GM18511 (cell line): ENCODE measurements around the gene SEC63.
"Not testable (repeated sequence)": the region's sequence is repeated elsewhere in the genome, so short reads cannot be mapped to it uniquely, and the experiment has no call there.

ENCODE experiments used
- ATAC-seq: cut with Tn5 transposase; IDR thresholded peaks from one replicate; pipeline ENCODE4 v1.9.1; 2021; ENCODE audit warnings: mild to moderate bottlenecking, moderate library complexity; ENCODE audit not compliant: unreplicated experiment

Gene SEC63, protein sequence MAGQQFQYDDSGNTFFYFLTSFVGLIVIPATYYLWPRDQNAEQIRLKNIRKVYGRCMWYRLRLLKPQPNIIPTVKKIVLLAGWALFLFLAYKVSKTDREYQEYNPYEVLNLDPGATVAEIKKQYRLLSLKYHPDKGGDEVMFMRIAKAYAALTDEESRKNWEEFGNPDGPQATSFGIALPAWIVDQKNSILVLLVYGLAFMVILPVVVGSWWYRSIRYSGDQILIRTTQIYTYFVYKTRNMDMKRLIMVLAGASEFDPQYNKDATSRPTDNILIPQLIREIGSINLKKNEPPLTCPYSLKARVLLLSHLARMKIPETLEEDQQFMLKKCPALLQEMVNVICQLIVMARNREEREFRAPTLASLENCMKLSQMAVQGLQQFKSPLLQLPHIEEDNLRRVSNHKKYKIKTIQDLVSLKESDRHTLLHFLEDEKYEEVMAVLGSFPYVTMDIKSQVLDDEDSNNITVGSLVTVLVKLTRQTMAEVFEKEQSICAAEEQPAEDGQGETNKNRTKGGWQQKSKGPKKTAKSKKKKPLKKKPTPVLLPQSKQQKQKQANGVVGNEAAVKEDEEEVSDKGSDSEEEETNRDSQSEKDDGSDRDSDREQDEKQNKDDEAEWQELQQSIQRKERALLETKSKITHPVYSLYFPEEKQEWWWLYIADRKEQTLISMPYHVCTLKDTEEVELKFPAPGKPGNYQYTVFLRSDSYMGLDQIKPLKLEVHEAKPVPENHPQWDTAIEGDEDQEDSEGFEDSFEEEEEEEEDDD

GRCh38 chr6:107957909-107958688 lies at the start of gene SEC63:
Gene SEC63, minus strand, starts transcription at chr6:107958208. Its CDS starts 199 bp downstream, at chr6:107958009.
- peak; percentile 93 for ATAC-seq

- no peak for ATAC-seq
Observed at GRCh38 chr6:108005961-108006360, 48.0 kb upstream of the SEC63 start.

GRCh38 chr6:108004861-108005260 lies 46.9 kb upstream of the SEC63 start:
- ATAC-seq, result no peak

DNA sequence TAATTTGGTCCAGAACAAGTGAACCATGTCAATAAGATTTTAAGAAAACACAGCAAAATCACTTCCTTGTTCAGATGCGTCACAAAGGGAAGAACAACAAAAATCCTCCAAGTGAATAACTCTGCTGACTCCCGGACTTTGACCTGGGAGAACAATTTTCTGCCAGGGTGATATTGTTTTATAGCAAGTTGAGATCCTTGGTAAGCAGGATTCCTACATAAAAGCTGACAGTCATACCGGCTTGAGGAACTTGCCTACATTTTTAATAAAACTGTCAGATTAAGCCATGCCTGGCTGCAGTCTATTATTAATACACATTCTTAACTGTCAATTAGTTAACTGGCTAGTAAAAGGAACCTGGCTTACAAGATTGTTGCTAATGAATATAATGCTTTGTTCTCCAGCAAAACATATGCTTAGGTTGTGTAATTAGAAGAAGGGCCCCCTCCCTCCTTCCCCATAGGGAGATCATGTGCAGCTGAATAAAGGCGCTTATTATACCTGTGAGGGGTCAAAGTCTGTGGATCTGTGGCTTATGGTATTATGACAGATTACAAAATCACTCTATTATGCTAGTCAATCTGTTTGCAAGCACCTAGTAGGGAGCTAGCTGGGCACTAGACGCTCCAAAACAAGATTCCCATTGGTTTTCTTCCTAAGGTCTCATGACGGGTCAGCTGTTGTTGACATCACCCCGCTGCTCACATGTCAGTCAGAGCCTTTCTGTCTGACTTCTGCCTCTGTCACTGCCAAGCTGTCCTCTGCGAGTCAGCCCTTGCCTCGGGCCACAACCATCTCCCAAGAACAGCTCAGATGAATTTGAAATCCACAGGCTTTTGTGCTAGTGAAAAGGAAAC lies 44.6 kb upstream of the SEC63 start:
- ATAC-seq, result no peak

GRCh38 chr6:108001696-108002231 lies 43.8 kb upstream of the SEC63 start:
- ATAC-seq, result no peak

- not testable (repeated sequence) for ATAC-seq
Observed at GRCh38 chr6:108000259-108000658, 42.3 kb upstream of the SEC63 start.

DNA sequence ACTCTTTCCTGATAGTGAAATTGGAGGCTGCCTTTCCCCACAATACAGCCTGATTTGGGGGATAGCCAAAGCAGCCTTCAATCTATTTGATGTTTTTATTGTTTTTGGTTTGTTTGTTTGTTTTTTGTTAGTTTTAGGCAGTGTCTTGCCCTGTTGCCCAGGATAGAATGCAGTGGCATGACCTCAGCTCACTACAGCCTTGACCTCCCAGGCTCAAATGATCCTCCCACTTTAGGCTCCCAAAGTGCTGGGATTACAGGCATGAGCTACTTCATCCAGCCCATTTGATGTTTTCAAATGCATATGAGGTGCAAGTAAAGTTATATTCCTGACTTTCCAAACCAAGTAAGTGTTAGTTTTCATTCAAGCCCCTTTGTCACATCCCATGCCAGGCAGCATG lies 41.3 kb upstream of the SEC63 start:
- no peak for ATAC-seq

DNA sequence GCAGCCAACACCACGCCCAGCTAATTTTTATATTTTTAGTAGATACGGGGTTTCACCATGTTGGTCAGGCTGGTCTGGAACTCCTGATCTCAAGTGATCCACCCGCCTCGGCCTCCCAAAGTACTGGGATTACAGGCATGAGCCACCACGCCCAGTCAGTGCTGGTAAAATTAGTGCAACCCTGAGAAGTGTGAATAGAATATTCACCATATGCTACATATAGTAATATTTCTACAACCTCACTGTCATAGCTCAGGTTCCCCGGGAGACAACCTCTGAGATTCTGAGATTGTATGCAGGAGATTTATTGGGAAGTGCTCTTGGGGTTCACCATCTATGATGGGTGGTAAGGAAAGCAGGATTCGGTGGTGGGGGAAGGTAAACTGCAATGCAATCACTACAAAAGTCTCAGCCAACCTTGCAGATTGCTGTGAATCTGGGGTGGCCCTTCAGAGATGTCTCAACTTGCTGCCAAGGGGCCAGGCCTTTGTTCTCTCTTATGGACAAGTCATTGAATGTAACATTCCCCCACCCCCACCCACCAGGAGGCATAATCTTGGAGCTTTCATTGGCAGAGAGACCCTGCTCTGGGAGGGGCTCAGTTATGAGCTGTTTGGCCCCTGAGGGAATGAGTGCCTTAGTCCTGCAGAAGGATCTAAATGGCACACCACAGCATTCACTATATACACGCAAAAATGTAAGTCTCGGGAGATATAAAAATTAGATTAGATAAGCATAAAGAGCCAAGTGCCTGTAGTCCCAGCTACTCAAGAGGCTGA lies 34.0 kb upstream of the SEC63 start:
- ATAC-seq, result no peak

- no peak for ATAC-seq
Observed at GRCh38 chr6:107991061-107991460, 33.1 kb upstream of the SEC63 start.

DNA sequence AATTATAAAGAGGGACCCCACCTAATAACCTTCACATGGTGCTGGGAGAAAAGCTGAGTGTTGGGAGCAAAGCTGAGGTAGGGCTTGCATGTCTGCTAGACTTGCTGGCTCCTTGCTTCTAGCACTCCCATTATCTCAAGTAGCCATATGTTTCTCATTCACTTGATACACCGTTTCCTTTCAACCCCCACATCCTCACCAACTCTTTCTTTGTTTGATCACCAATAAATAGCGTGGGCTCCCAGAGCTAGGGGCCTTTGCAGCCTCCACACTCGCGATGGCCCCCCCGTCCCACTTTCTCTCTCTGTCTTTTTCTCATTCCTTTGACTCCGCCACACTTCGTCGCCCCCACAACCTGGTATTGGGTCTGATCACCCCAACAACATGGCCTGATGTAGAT lies 32.6 kb upstream of the SEC63 start:
- not testable (repeated sequence) for ATAC-seq

GRCh38 chr6:107989166-107990094 lies 31.4 kb upstream of the SEC63 start:
- no peak for ATAC-seq

- ATAC-seq, result no peak
Observed at GRCh38 chr6:107988570-107988969, 30.6 kb upstream of the SEC63 start.

DNA sequence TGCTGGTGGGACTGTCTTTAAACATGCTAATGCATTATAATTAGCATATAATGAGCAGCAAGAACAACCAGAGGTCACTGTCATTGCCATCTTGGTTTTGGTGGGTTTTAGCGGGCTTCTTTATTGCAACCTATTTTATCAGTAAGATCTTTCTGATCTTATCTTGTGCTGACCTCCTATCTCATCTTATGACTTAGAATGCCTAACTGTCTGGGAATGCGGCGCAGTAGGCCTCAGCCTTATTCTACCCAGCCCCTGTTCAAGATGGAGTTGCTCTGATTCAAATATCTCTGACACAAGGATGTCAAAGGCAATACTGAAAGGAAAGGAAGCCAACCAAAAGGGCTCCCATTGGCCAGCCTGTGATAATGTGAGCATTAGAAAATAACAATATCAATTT lies 29.8 kb upstream of the SEC63 start:
- ATAC-seq, result no peak

DNA sequence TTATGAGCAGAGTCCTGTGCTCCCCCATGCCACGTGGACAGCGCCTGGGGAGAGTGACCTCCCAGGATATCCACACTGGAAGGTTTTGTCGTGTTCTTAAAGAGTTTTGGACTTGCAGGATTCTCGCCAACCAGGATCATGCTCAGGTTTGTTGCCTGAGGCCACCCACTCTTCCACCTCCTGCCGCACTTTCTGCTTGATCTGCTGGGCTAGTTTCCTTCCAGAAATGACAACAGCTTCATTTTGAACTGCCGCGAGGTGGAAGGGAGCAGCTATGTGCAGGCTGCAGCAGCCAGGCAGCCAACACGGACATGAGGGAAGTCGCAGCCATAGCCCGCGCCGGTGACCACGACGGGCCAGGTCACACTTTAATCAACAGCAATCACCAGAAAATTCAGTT lies 27.7 kb upstream of the SEC63 start:
- ATAC-seq, result no peak

DNA sequence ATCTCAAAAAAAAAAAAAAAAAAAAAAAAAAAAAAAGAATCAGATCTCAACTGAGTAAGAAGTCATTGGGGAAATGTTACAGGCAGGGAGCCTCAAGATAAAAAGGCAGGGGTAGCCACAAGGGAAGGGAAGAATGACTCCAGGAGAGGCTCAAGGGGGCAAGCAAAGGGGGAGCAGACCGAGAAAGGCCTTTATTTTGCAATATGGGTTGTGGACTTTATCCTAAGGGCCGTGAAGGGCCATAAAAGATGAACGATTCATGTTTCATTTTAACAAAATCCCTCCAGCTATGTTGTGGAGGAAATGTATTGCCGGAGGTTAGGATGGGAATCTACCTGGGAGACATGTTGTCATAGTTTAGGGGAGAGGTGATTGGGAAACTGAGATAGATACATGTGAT lies 25.8 kb upstream of the SEC63 start:
- no peak for ATAC-seq

DNA sequence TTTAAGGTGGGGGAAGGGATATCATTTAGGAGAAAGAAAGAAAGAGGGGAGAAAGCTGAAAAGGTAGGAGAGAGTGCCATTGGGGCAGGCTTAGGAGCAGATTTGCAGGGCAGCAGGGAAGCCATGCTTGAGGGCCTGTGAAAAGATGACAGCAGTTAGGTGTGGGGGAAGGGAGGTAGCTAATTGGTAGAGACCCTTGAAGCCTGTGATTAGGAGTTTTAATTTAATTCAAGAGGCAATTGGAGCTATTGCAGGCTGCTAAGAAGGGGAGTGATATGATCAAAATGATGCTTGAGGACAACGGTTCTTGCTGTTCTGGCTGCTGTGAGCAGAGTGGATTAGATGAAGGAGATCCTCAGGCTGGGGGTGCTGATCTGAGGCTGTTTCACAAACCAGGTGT lies 24.5 kb upstream of the SEC63 start:
- no peak for ATAC-seq

- no peak for ATAC-seq
Observed at GRCh38 chr6:107981695-107982094, 23.7 kb upstream of the SEC63 start.

DNA sequence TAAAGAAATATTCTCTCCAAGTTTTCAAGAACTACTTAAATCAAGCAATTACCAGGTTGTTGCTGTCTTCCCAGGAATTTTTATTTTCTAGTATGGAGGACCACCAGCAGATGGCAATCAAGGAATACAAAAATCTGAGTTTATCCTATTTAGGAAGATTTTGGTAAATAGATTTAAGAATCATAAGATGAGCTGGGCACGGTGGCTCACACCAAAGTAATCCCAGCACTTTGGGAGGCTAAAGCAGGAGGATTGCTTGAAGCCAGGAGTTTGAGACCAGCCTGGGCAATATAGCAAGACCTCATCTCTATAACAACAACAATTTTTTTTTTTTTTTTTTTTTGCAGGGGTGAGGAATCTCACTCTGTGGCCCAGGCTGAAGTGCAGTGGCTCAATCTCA lies 19.3 kb upstream of the SEC63 start:
- no peak for ATAC-seq
